MM.1S (cell line): Measurements from ENCODE around the gene TMEM134.

Experiments used
- DNase-seq: peaks from one replicate; pipeline ENCODE4 v3.0.0-alpha.2; 2015
- H2AFZ ChIP-seq: fragments of 300-600 bp; sonication (generic); 2 replicates; pipeline ENCODE4 v1.6.0; 2016; ENCODE audit warnings: antibody characterized with exemption, low read length
- H3F3A ChIP-seq: fragments of 300-600 bp; sonication (generic); 2 replicates; pipeline ENCODE4 v1.6.1; 2016; ENCODE audit warnings: mild to moderate bottlenecking, antibody characterized with exemption, low read length, moderate library complexity, mixed read lengths; ENCODE audit not compliant: insufficient read depth
- H3K27ac ChIP-seq: fragments of 300-600 bp; sonication (generic); 2 replicates; pipeline ENCODE4 v1.5.1; 2016; ENCODE audit warnings: mild to moderate bottlenecking, low read length
- H3K27me3 ChIP-seq: fragments of 300-600 bp; sonication (generic); replicated peaks from 2 replicates; pipeline ENCODE4 v1.6.0; 2016; ENCODE audit warnings: low read length; ENCODE audit not compliant: insufficient read depth
- H3K36me3 ChIP-seq: fragments of 300-600 bp; sonication (generic); replicated peaks from 2 replicates; pipeline ENCODE4 v1.6.1; 2016; ENCODE audit warnings: mild to moderate bottlenecking, low read length, mixed read lengths; ENCODE audit not compliant: insufficient read depth
- H3K4me1 ChIP-seq: fragments of 300-600 bp; sonication (generic); 2 replicates; pipeline ENCODE4 v1.6.1; 2016; ENCODE audit warnings: low read length, mixed read lengths
- H3K4me2 ChIP-seq: fragments of 300-600 bp; sonication (generic); 2 replicates; pipeline ENCODE4 v1.6.0; 2016; ENCODE audit warnings: low read depth, low read length
- H3K4me3 ChIP-seq: fragments of 300-600 bp; sonication (generic); 2 replicates; pipeline ENCODE4 v1.5.1; 2016; ENCODE audit warnings: low read length, mixed read lengths
- H3K79me2 ChIP-seq: fragments of 300-600 bp; sonication (generic); 2 replicates; pipeline ENCODE4 v1.6.1; 2016; ENCODE audit warnings: mixed run types, low read length, mixed read lengths
- H3K9ac ChIP-seq: fragments of 300-600 bp; sonication (generic); 2 replicates; pipeline ENCODE4 v1.6.1; 2016; ENCODE audit warnings: low read length, mixed read lengths
- H3K9me2 ChIP-seq: fragments of 300-600 bp; sonication (generic); replicated peaks from 2 replicates; pipeline ENCODE4 v1.6.1; 2016; ENCODE audit warnings: mild to moderate bottlenecking, low read length, mixed read lengths; ENCODE audit not compliant: insufficient read depth
- H3K9me3 ChIP-seq: fragments of 300-600 bp; sonication (generic); replicated peaks from 2 replicates; pipeline ENCODE4 v1.6.1; 2016; ENCODE audit warnings: mild to moderate bottlenecking, low read length, mixed read lengths; ENCODE audit not compliant: insufficient read depth
- H4K20me1 ChIP-seq: fragments of 300-600 bp; sonication (generic); 2 replicates; pipeline ENCODE4 v1.6.1; 2016; ENCODE audit warnings: mild to moderate bottlenecking, low read length, moderate library complexity, mixed read lengths; ENCODE audit not compliant: insufficient read depth
- CTCF ChIP-seq: fragments of 300-600 bp; sonication (generic); IDR thresholded peaks from 2 replicates; pipeline ENCODE4 v1.5.1; 2016; ENCODE audit warnings: antibody characterized with exemption, low read length, mixed read lengths
- EZH2 ChIP-seq: fragments of 300-600 bp; sonication (generic); optimal IDR thresholded peaks from 2 replicates; pipeline ENCODE3; 2017; ENCODE audit warnings: low read depth, mild to moderate bottlenecking, antibody characterized with exemption, low read length, mixed read lengths
- EZH2phosphoT487 ChIP-seq: fragments of 300-600 bp; sonication (generic); IDR thresholded peaks from 2 replicates; pipeline ENCODE4 v1.6.1; 2018; ENCODE audit warnings: antibody characterized with exemption, low read length

TMEM134 gene

GRCh38 chr11:67472882-67473281 is 3.8 kb upstream of the TMEM134 start:
- Histone ChIP-seq H2AFZ (no peak overlapping the region), H3K9ac (no peak overlapping the region), H4K20me1 (no peaks in the 10 kb centered on the region), H3K4me1 (peaks cover 5% of the 10 kb centered on the region), H3K9me3 (no peaks in the 10 kb centered on the region), H3F3A (no peaks in the 10 kb centered on the region), H3K27me3 (peaks cover 15% of the 10 kb centered on the region), H3K9me2 (no peaks in the 10 kb centered on the region), H3K36me3 (no peaks in the 10 kb centered on the region), H3K27ac (no peak overlapping the region), H3K79me2 (no peaks in the 10 kb centered on the region; the same call in 1 of the 2 replicates), H3K4me3 (no peak overlapping the region), H3K4me2 (no peak overlapping the region)
- no peak for TF ChIP-seq EZH2
- no peak for TF ChIP-seq CTCF
- TF ChIP-seq EZH2phosphoT487, result no peak
- DNase-seq, result no peak

- H3K4me1 ChIP-seq, result peaks cover 5% of the 10 kb centered on the region
- H3K79me2 ChIP-seq, result peaks cover 3% of the 10 kb centered on the region; the same call in 1 of the 2 replicates
- no peaks in the 10 kb centered on the region for H4K20me1 ChIP-seq
- no peak overlapping the region for H3K4me3 ChIP-seq
- no peaks in the 10 kb centered on the region for H3K36me3 ChIP-seq
- H2AFZ ChIP-seq, result no peak overlapping the region
- DNase-seq, result no peak
- no peak overlapping the region for H3K4me2 ChIP-seq
- H3K9ac ChIP-seq, result no peak overlapping the region
- no peaks in the 10 kb centered on the region for H3F3A ChIP-seq
- no peaks in the 10 kb centered on the region for H3K9me3 ChIP-seq
- peaks cover 9% of the 10 kb centered on the region for H3K27me3 ChIP-seq
- no peaks in the 10 kb centered on the region for H3K9me2 ChIP-seq
- TF ChIP-seq EZH2 (no peak), EZH2phosphoT487 (no peak), CTCF (no peak)
- H3K27ac ChIP-seq, result no peak overlapping the region
Observed at GRCh38 chr11:67470337-67471002, 1.4 kb upstream of the TMEM134 start.

GRCh38 chr11:67469508-67469811 is 409 bp upstream of the TMEM134 start:
- Histone ChIP-seq H3K9me3 (no peaks in the 10 kb centered on the region), H4K20me1 (no peaks in the 10 kb centered on the region), H3K4me2 (peak overlapping the region; percentile 100), H3K9me2 (no peaks in the 10 kb centered on the region), H3F3A (no peaks in the 10 kb centered on the region), H3K27me3 (peaks cover 5% of the 10 kb centered on the region), H3K9ac (peak overlapping the region; percentile 80), H3K27ac (no peak overlapping the region; the same call in 1 of the 2 replicates), H3K36me3 (no peaks in the 10 kb centered on the region), H2AFZ (peak overlapping the region; percentile 100), H3K79me2 (peaks cover 11% of the 10 kb centered on the region), H3K4me1 (peaks cover 5% of the 10 kb centered on the region), H3K4me3 (peak overlapping the region; percentile 99)
- no peak for DNase-seq
- TF ChIP-seq EZH2phosphoT487, result no peak
- TF ChIP-seq EZH2, result no peak
- TF ChIP-seq CTCF, result no peak
